HG03520 (cell line): ENCODE data around the gene SNX20.

Experiments used
- ATAC-seq: cut with Tn5 transposase; IDR thresholded peaks from one replicate; pipeline ENCODE4 v1.9.1; 2021; ENCODE audit warnings: mild to moderate bottlenecking, moderate library complexity; ENCODE audit not compliant: unreplicated experiment

The SNX20 gene

DNA sequence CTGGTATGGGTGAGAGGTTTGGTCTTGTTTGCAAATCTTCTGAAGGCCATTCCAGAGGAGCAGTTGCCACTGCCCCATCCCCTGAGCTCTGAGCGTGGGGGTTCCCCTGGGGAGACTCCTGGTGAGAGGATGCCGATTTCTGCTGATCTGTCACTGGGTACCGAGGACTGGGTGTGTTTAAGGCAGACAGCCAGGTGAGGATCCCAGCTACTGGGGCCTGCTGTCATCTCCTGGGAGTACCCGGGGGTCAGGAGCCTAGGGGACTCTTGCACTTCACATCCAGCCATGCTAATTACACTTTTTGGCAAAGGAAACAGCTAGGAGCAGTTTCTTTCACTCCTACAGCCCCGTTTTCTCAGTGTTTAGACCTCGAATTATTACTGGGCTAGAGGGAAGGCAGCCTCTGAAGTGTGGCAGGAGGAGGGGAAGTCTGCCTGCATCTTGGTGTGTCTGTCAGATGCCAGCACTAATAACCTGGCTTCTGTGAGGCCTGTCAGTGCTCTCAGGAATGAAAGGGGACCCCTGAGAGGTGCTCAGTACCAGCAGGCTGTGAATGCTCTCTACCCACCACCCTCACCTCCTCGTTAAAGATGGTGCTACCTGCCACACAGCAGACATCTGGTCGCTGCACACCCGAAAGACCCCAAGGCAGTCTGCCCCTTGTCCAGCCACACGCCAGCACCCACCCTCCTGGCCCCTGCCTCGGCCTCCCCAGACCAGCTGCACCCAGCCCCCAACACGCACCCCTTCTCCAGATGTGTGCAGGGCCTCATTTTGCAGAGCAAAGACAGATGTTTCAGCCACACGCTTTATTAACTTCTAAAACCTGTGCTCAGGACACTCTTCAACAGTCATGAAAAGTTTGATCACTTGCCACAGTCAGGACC is 43.2 kb downstream of the SNX20 start:
- ATAC-seq = no peak

DNA sequence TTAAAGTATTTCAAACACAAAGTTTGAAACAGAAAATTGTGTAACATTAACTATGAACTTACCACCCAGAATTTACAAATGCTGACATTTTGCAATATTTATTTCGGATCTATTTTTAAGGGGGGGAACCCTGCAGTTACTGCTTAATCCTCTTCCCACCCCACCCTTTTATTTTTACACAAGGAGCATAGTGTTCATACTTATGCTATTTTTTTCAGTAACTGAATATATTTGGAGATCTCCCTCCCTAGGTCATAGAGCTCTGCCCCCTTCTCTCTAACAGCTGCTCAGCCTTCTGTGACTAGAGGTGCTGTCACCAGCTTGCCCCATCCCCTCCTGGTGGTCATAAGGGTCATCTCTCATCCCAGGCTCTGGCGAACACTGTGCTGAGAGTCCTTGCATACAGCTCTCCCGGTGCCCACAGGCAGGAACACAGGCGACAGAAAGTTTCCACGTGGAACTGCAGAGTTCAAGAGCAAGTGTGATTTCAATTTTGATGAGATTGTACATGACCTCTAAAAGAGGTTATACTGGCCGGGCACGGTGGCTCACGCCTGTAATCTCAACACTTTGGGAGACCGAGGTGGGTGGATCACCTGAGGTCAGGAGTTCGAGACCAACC is 44.2 kb downstream of the SNX20 start:
- ATAC-seq = no peak

GRCh38 chr16:50635505-50636392 is 45.4 kb downstream of the SNX20 start:
- ATAC-seq = no peak

- no peak for ATAC-seq
Measured at GRCh38 chr16:50634947-50635346, 46.2 kb downstream of the SNX20 start.

GRCh38 chr16:50634090-50634489 is 47.0 kb downstream of the SNX20 start:
- no peak for ATAC-seq

GRCh38 chr16:50632927-50633800 is 47.9 kb downstream of the SNX20 start:
- no peak for ATAC-seq

DNA sequence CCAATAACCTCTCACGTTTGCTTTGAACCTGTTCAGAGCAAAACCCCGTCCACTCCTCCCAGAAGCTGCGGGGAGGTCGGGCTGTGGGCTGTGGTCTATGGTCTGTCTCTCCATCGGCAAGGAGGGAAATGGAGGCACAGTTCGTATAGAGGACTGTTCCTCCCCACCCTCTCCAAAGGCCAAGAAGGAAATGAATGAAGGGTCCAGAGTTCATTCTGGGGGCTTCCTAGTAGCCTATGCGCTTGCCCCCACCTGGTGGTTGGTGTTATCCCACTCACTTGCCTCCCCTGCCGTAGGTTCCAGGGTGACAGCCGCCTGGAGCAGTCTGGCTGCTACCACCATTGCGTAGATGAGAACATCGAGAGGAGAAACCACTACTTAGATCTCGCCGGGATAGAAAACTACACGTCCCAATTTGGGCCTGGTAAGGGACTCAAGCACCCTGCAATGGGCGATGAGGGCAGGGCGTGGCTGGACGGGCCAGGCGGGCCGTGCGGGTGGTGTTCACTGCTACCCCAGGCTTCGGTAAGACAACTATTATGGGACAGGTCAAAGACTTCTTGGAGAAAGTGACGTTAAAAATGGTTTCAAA is 49.0 kb downstream of the SNX20 start:
- ATAC-seq = no peak

- ATAC-seq = no peak
Measured at GRCh38 chr16:50631249-50631984, 49.7 kb downstream of the SNX20 start.

GRCh38 chr16:50630394-50631020 is 50.6 kb downstream of the SNX20 start:
- ATAC-seq = no peak

GRCh38 chr16:50629334-50629733 is 51.8 kb downstream of the SNX20 start:
- ATAC-seq = no peak

GRCh38 chr16:50628156-50628802 is 52.8 kb downstream of the SNX20 start:
- no peak for ATAC-seq

- no peak for ATAC-seq
Measured at GRCh38 chr16:50627419-50627818, 53.7 kb downstream of the SNX20 start.

DNA sequence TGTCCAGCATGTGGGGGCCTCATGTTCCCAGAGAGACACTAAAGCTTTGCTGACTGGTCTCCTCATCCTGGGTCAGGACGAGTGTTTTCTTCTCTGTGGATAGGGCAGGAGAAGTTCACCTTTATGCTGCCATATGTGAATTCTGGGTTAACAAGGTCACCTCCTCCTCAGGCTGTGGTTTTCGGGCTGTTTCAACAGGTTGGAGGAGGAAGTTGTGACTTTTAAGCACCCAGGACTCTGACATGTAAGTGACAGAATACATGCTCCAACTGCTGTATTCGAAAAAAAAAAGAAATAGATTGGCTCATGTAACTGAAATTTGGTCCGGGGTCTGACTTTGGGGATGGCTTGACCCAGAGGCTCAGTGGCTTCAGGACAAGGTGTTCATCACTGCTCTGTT is 54.2 kb downstream of the SNX20 start:
- ATAC-seq = no peak

- no peak for ATAC-seq
Measured at GRCh38 chr16:50625374-50625773, 55.7 kb downstream of the SNX20 start.

- no peak for ATAC-seq
Measured at GRCh38 chr16:50624449-50624970, 56.6 kb downstream of the SNX20 start.

- ATAC-seq = no peak
Measured at GRCh38 chr16:50622643-50623369, 58.3 kb downstream of the SNX20 start.

DNA sequence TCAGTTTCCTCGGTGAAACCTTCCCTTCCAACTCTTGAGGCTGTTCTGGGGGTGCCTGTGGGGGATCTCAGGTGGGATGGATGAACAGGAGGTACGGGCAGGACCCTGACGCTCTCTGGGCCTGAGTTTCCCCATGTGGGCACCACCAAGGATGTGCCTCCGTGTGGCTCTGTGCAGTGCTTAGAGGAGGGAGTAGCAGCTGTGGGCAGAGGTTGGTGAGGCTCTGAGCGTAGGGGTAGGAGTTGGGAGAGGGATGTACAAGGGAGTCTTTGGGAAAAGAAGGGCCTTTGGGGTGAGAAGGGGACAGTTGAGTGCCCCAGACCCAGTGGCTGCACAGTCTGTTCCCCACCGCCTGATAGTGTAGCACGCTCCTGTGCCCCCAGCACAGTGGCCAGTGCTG is 59.1 kb downstream of the SNX20 start:
- no peak for ATAC-seq
